K562 (cell line): ENCODE data around the gene DYNLT3. TPM values are rescaled to one million over a fixed set of nuclear protein-coding genes. Genes with fewer than 3 reads are reported as not detected.

Experiments used
- ATAC-seq: fragments of 200-7000 bp; cut with Tn5 transposase; 3 replicates; pipeline ENCODE4 v1.9.1; 2020; ENCODE audit warnings: moderate library complexity
- BruUV-seq: library from RNA; stranded (reverse); fragments of 400-500 nt; replicated peaks from 2 replicates; lab custom pipeline; 2021; lab: Mats Ljungman, UMichigan
- CTCF ChIA-PET: fragments of 300-600 bp; formaldehyde crosslinking; extraction: SDS; loops from one replicate; lab custom pipeline; 2021; ENCODE audit warnings: low intra/inter-chr PET ratio; lab: Yijun Ruan, JAX
- POLR2A ChIA-PET: fragments of 300-600, 350-650 bp; sonication (Branson Sonifier 250); formaldehyde crosslinking; extraction: SDS; loops from one replicate; lab custom pipeline; 2021; ENCODE audit warnings: antibody characterized with exemption, inconsistent platforms; lab: Yijun Ruan, JAX
- DNase-seq, 4 experiments: peaks; one replicate each; pipeline versions ENCODE4 v3.0.0 to v3.0.0-alpha.2; 2011 to 2018; ENCODE audit warnings: low spot score in 3 of 4, mixed read lengths in 3 of 4; ENCODE audit errors: extremely low read depth in 1 of 4
- FAIRE-seq: peaks from 2 replicates; lab custom pipeline; 2011; peaks lifted over from hg19 to GRCh38; lab: Jason Lieb, UNC
- H2AFZ ChIP-seq: 2 replicates; pipeline ENCODE4 v1.6.0; 2011; ENCODE audit warnings: low read depth, low read length, control low read depth, inconsistent platforms
- H3K27ac ChIP-seq: fragments of 200-600 bp; 3 replicates; pipeline ENCODE4 v1.8.0; 2011; ENCODE audit warnings: low read depth, mild to moderate bottlenecking, control low read depth, inconsistent platforms, low read length, moderate library complexity, mixed read lengths; ENCODE audit errors: extremely low read depth
- H3K27me3 ChIP-seq, 2 experiments: fragments of 300-600 bp in 1 of 2; 2 replicates in 1 of 2; 3 replicates in 1 of 2; pipeline versions ENCODE4 v1.6.0 to v1.8.0; 2011; ENCODE audit warnings: inconsistent platforms in 2 of 2, low read length in 2 of 2, mild to moderate bottlenecking in 1 of 2, mixed read lengths in 1 of 2, moderate library complexity in 1 of 2; ENCODE audit not compliant: control insufficient read depth in 2 of 2, insufficient read depth in 2 of 2
- H3K36me3 ChIP-seq: fragments of 300-600 bp; 3 replicates; pipeline ENCODE4 v1.8.0; 2011; ENCODE audit warnings: mild to moderate bottlenecking, low read length, inconsistent platforms; ENCODE audit not compliant: control insufficient read depth, insufficient read depth
- H3K4me1 ChIP-seq, 2 experiments: fragments of 200-600 bp in 1 of 2; replicated peaks in 1 of 2; 2 replicates in 1 of 2; 3 replicates in 1 of 2; pipeline versions ENCODE4 v1.5.1 to v1.8.0; 2011; ENCODE audit warnings: inconsistent platforms in 2 of 2, low read length in 2 of 2, mild to moderate bottlenecking in 1 of 2, mixed read lengths in 1 of 2, moderate library complexity in 1 of 2; ENCODE audit not compliant: control insufficient read depth in 2 of 2, insufficient read depth in 2 of 2
- H3K4me2 ChIP-seq: 2 replicates; pipeline ENCODE4 v1.6.1; 2011; ENCODE audit warnings: low read length, control low read depth, inconsistent platforms, mixed read lengths; ENCODE audit not compliant: insufficient read depth
- H3K4me3 ChIP-seq: fragments of 200-600 bp; sonication (generic), shearing (Covaris generic); 2 replicates; pipeline ENCODE4 v1.5.1; 2016; ENCODE audit warnings: control low read depth, inconsistent platforms
- H3K79me2 ChIP-seq: fragments of 200-600 bp; 3 replicates; pipeline ENCODE4 v1.8.0; 2011; ENCODE audit warnings: low read length, inconsistent platforms; ENCODE audit not compliant: control insufficient read depth, insufficient read depth
- H3K9ac ChIP-seq, 2 experiments: 2 replicates each; pipeline versions ENCODE4 v1.6.0 to v1.6.1; 2011; ENCODE audit warnings: low read depth in 2 of 2, low read length in 2 of 2, control low read depth in 1 of 2, inconsistent platforms in 1 of 2, mild to moderate bottlenecking in 1 of 2, mixed read lengths in 1 of 2; ENCODE audit not compliant: insufficient read depth in 1 of 2
- H3K9me1 ChIP-seq: one replicate; pipeline ENCODE4 v1.6.0; 2011; ENCODE audit warnings: inconsistent platforms, mild to moderate bottlenecking, low read length, moderate library complexity; ENCODE audit not compliant: control insufficient read depth, insufficient read depth
- H3K9me3 ChIP-seq: replicated peaks from 2 replicates; pipeline ENCODE4 v1.5.1; 2011; ENCODE audit warnings: low read depth, low read length, inconsistent platforms; ENCODE audit not compliant: control insufficient read depth, insufficient read depth
- H4K20me1 ChIP-seq: replicated peaks from 2 replicates; pipeline ENCODE4 v1.6.1; 2011; ENCODE audit warnings: low read length, inconsistent platforms, mixed read lengths; ENCODE audit not compliant: control insufficient read depth, insufficient read depth
- CEBPG ChIP-seq, 3 experiments: fragments of 200-800 bp in 1 of 3; sonication (Bioruptor generic) in 1 of 3; sonication (generic) in 1 of 3; formaldehyde crosslinking in 1 of 3; IDR thresholded peaks in 2 of 3; conservative IDR thresholded peaks in 1 of 3; 2 replicates each; pipeline versions ENCODE4 v1.6.1 to v1.8.0; 2016 to 2022; ENCODE audit warnings: missing compliant biosample characterization in 2 of 3, missing genetic modification characterization in 2 of 3, mild to moderate bottlenecking in 1 of 3, missing genetic modification reagents in 1 of 3
- FUS ChIP-seq: fragments of 200-400 bp; formaldehyde crosslinking; optimal IDR thresholded peaks from 2 replicates; pipeline ENCODE3; 2017; ENCODE audit warnings: low read depth, low read length
- SPI1 ChIP-seq: IDR thresholded peaks from 2 replicates; pipeline ENCODE4 v1.6.1; 2011; ENCODE audit warnings: low read depth, low read length, control low read depth, borderline replicate concordance
- WGBS: fragments of 100-300 bp; shearing (Covaris generic); methylation state at CpG from one replicate; pipeline ENCODE4 v1.1.6; 2016; ENCODE audit warnings: low coverage, mixed read lengths; ENCODE audit not compliant: insufficient coverage; ENCODE audit errors: missing lambda C conversion rate; 5-methylcytosine and 5-hydroxymethylcytosine counted together
- in situ Hi-C: fragments of 300-500 bp; cut with MboI; formaldehyde crosslinking; loops from 4 replicates; pipeline ENCODE4 v1.15.0; 2018; ENCODE audit warnings: inconsistent platforms, mixed read lengths
- intact Hi-C: fragments of 100-400 bp; cut with micrococcal nuclease; formaldehyde crosslinking; loops from 2 replicates; pipeline ENCODE4 v1.14.2; 2022
- polyA plus RNA-seq, 8 experiments: library from polyadenylated mRNA; depleted of rRNA in 4 of 8; stranded (reverse) in 5 of 8; unstranded in 3 of 8; fragments of >200 nt; fragmentation: Nextera tagmentation in 2 of 8; fragmentation: Illumina TruSeq in 1 of 8; extraction: Ambion mirVana in 2 of 8; extraction: Trizol in 1 of 8; gene quantifications; 2 replicates each; pipeline versions ENCODE4 v1.2.1 to v1.2.3, GENCODE V29; 2011 to 2014; ENCODE audit warnings: inconsistent platforms in 1 of 8, missing spikeins in 1 of 8
- total RNA-seq, 7 experiments: library from RNA; depleted of rRNA in 6 of 7; stranded (reverse); fragments of >200 nt in 6 of 7; fragmentation: Illumina TruSeq in 2 of 7; extraction: Trizol in 2 of 7; gene quantifications; 2 replicates each; pipeline versions ENCODE4 v1.2.1 to v1.2.3, GENCODE V29; 2011 to 2021; ENCODE audit warnings: low replicate concordance in 1 of 7
- TF ChIP-seq, protein P1 (sequence below): fragments of 250-450 bp; sonication (Bioruptor Pico); IDR thresholded peaks from 2 replicates; pipeline ENCODE4 v1.8.0; 2021; ENCODE audit warnings: borderline replicate concordance, mild to moderate bottlenecking, moderate library complexity; ENCODE audit not compliant: poor library complexity, severe bottlenecking
- TF ChIP-seq, protein P2 (sequence below): fragments of 450-650 bp; formaldehyde crosslinking; IDR thresholded peaks from 2 replicates; pipeline ENCODE4 v1.4.0; 2020; ENCODE audit warnings: mild to moderate bottlenecking, moderate library complexity

Gene DYNLT3
- total and polyA plus RNA-seq, 9 of the 15 experiments (the other 6 are each of a cell fraction or from before 2014, with no cell fraction given), result 4.5 to 17.5 (median 8.3) TPM

DNA sequence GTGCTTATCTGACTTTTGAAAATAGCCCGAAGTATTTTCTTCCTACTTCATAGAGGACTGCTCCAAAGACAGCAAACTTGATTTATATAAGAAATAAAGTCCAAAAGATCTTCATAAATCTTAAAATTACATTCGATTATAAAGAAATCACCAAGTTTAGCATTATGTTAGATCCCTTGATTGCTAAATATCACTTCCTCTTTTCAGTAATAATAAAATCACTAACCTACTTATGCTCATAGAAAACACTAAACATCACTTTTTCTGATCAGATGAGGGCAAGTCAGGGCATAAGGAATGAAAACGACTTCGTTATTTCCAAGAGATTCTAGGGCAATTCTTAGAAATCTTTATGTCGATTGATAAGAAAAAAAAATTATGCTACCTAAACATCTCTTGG, 32.0 kb downstream of the DYNLT3 start:
- no peak overlapping the region for H3K4me3 ChIP-seq

More for the DNA sequence above, 32.0 kb downstream of the DYNLT3 start:
- H3K36me3 ChIP-seq, result no peaks in the 10 kb centered on the region
- no peaks in the 10 kb centered on the region for H4K20me1 ChIP-seq
- H3K4me2 ChIP-seq, result no peak overlapping the region
- no TSS peak for BruUV-seq
- intact Hi-C loops (no loop called here), in situ Hi-C loops (no loop called here)
- ChIA-PET POLR2A (no interaction called here), CTCF (no interaction called here)
- 5% methylated on average over 5 of the region's 5 CpGs for WGBS
- DNase-seq (no peak), ATAC-seq (no peak), FAIRE-seq (no peak)
- H3K9me3 ChIP-seq, result no peaks in the 10 kb centered on the region
- H3K27me3 ChIP-seq, result no peaks in the 10 kb centered on the region
- no peak overlapping the region for H3K9ac ChIP-seq
- no peaks in the 10 kb centered on the region; a peak in 2 of 5 replicates for H3K4me1 ChIP-seq
- H2AFZ ChIP-seq, result no peak overlapping the region
- TF ChIP-seq, protein P1, sequence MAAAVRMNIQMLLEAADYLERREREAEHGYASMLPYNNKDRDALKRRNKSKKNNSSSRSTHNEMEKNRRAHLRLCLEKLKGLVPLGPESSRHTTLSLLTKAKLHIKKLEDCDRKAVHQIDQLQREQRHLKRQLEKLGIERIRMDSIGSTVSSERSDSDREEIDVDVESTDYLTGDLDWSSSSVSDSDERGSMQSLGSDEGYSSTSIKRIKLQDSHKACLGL, result no peak
- TF ChIP-seq SPI1 (peak; percentile 19; the same call in 1 of the 2 replicates), CEBPG (CRISPR knock-in tag; IDR thresholded peaks at IDR 0.05) (no peak), CEBPG (tag; conservative IDR thresholded peaks at IDR 0.05 in 1 of 2, IDR thresholded peaks at IDR 0.05 in 1 of 2) (no peak), FUS (no peak)
- TF ChIP-seq, protein P2, sequence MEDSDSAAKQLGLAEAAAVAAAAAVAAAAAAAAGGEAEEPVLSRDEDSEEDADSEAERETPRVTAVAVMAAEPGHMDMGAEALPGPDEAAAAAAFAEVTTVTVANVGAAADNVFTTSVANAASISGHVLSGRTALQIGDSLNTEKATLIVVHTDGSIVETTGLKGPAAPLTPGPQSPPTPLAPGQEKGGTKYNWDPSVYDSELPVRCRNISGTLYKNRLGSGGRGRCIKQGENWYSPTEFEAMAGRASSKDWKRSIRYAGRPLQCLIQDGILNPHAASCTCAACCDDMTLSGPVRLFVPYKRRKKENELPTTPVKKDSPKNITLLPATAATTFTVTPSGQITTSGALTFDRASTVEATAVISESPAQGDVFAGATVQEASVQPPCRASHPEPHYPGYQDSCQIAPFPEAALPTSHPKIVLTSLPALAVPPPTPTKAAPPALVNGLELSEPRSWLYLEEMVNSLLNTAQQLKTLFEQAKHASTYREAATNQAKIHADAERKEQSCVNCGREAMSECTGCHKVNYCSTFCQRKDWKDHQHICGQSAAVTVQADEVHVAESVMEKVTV (CRISPR knock-in tag), result no peak
- no peaks in the 10 kb centered on the region for H3K9me1 ChIP-seq
- no peak overlapping the region for H3K27ac ChIP-seq
- H3K79me2 ChIP-seq, result no peaks in the 10 kb centered on the region
